H1 (cell line): ENCODE measurements around the gene TOMM7. TPM values are rescaled to one million over a fixed set of nuclear protein-coding genes. Genes with fewer than 3 reads are reported as not detected.

ENCODE experiments used
- CTCF ChIA-PET: fragments of 300-600 bp; sonication (Branson Sonifier 250); formaldehyde crosslinking; loops from one replicate; lab custom pipeline; 2021; ENCODE audit not compliant: partially characterized antibody; lab: Charles Lee
- POLR2A ChIA-PET: fragments of 300-600 bp; sonication (Branson Sonifier 250); formaldehyde crosslinking; loops from one replicate; lab custom pipeline; 2021; ENCODE audit warnings: inconsistent platforms; ENCODE audit not compliant: partially characterized antibody; lab: Charles Lee
- DNase-seq, 2 experiments: peaks; one replicate each; pipeline versions ENCODE4 v3.0.0 to v3.0.0-alpha.2; 2010 to 2022; ENCODE audit warnings: low spot score in 2 of 2, low read depth in 1 of 2, mixed read lengths in 1 of 2
- FAIRE-seq: peaks from 2 replicates; lab custom pipeline; 2011; peaks lifted over from hg19 to GRCh38; lab: Jason Lieb, UNC
- H2AFZ ChIP-seq: 2 replicates; pipeline ENCODE4 v1.8.1; 2012; ENCODE audit warnings: low read length, inconsistent platforms
- H2AK5ac ChIP-seq: 2 replicates; pipeline ENCODE4 v1.6.1; 2013; ENCODE audit warnings: low read depth, low read length
- H2BK120ac ChIP-seq: replicated peaks from 2 replicates; pipeline ENCODE3; 2013; ENCODE audit warnings: low read depth, low read length, inconsistent platforms
- H2BK12ac ChIP-seq: 2 replicates; pipeline ENCODE4 v1.6.1; 2013; ENCODE audit warnings: low read depth, low read length
- H2BK15ac ChIP-seq: 2 replicates; pipeline ENCODE4 v1.6.1; 2013; ENCODE audit warnings: low read length
- H2BK20ac ChIP-seq: 2 replicates; pipeline ENCODE4 v1.6.1; 2013; ENCODE audit warnings: low read length
- H2BK5ac ChIP-seq: 2 replicates; pipeline ENCODE4 v1.6.1; 2013; ENCODE audit warnings: low read depth, low read length
- H3K14ac ChIP-seq: 2 replicates; pipeline ENCODE4 v1.6.1; 2013; ENCODE audit warnings: inconsistent platforms; ENCODE audit not compliant: insufficient read length
- H3K18ac ChIP-seq: 2 replicates; pipeline ENCODE4 v1.6.1; 2013; ENCODE audit warnings: low read length; ENCODE audit errors: extremely low read depth
- H3K23ac ChIP-seq: 2 replicates; pipeline ENCODE4 v1.6.1; 2013; ENCODE audit warnings: inconsistent platforms; ENCODE audit not compliant: insufficient read length
- H3K23me2 ChIP-seq: 2 replicates; pipeline ENCODE4 v1.6.1; 2013; ENCODE audit warnings: low read depth, low read length
- H3K27ac ChIP-seq: 2 replicates; pipeline ENCODE4 v1.6.1; 2011; ENCODE audit warnings: low read depth, low read length, inconsistent platforms
- H3K27me3 ChIP-seq, 4 experiments: replicated peaks in 1 of 4; 1 replicate in 1 of 4; 2 replicates in 3 of 4; pipeline versions ENCODE4 v1.6.1 to v1.8.1; 2011 to 2013; ENCODE audit warnings: low read length in 3 of 4, mild to moderate bottlenecking in 3 of 4, inconsistent platforms in 2 of 4, mixed read lengths in 2 of 4, moderate library complexity in 1 of 4; ENCODE audit not compliant: control insufficient read depth in 3 of 4, insufficient read depth in 3 of 4; ENCODE audit errors: extremely low read depth in 1 of 4
- H3K36me3 ChIP-seq, 4 experiments: 2 replicates each; pipeline versions ENCODE4 v1.6.1 to v1.8.1; 2011 to 2013; ENCODE audit warnings: mild to moderate bottlenecking in 4 of 4, low read length in 3 of 4, moderate library complexity in 2 of 4, control low read depth in 1 of 4, inconsistent platforms in 1 of 4; ENCODE audit not compliant: insufficient read depth in 4 of 4, control insufficient read depth in 2 of 4
- H3K4ac ChIP-seq: replicated peaks from 2 replicates; pipeline ENCODE3; 2013; ENCODE audit warnings: low read length, low read depth, mixed read lengths, inconsistent platforms; ENCODE audit not compliant: insufficient read length
- H3K4me1 ChIP-seq, 4 experiments: replicated peaks in 1 of 4; 1 replicate in 1 of 4; 2 replicates in 3 of 4; pipeline versions ENCODE4 v1.6.1 to v1.8.1; 2011 to 2013; ENCODE audit warnings: low read length in 3 of 4, inconsistent platforms in 2 of 4, mixed read lengths in 1 of 4; ENCODE audit not compliant: insufficient read depth in 4 of 4, control insufficient read depth in 3 of 4
- H3K4me2 ChIP-seq, 2 experiments: 2 replicates each; pipeline versions ENCODE4 v1.6.1 to v1.8.1; 2011 to 2013; ENCODE audit warnings: low read depth in 2 of 2, low read length in 2 of 2, control low read depth in 1 of 2, inconsistent platforms in 1 of 2, mild to moderate bottlenecking in 1 of 2; ENCODE audit not compliant: insufficient read depth in 1 of 2
- H3K4me3 ChIP-seq, 4 experiments: fragments of 200-600, 300-600 bp in 1 of 4; sonication (generic), shearing (Covaris generic), sonication (Bioruptor Twin) in 1 of 4; 2 replicates each; pipeline versions ENCODE4 v1.5.1 to v1.8.1; 2011 to 2016; ENCODE audit warnings: low read length in 4 of 4, low read depth in 3 of 4, control low read depth in 2 of 4, inconsistent platforms in 2 of 4, mild to moderate bottlenecking in 2 of 4, mixed read lengths in 1 of 4, moderate library complexity in 1 of 4; ENCODE audit not compliant: insufficient read depth in 2 of 4; ENCODE audit errors: extremely low read depth in 1 of 4
- H3K56ac ChIP-seq: replicated peaks from 2 replicates; pipeline ENCODE3; 2013; ENCODE audit warnings: low read depth, mild to moderate bottlenecking, mixed read lengths, low read length, inconsistent platforms; ENCODE audit not compliant: insufficient read length
- H3K79me1 ChIP-seq: 2 replicates; pipeline ENCODE4 v1.6.1; 2013; ENCODE audit warnings: low read depth, low read length, control low read depth
- H3K79me2 ChIP-seq, 2 experiments: 2 replicates each; pipeline versions ENCODE4 v1.6.1 to v1.8.1; 2012 to 2013; ENCODE audit warnings: low read length in 2 of 2, mild to moderate bottlenecking in 2 of 2, inconsistent platforms in 1 of 2; ENCODE audit not compliant: insufficient read depth in 2 of 2, control insufficient read depth in 1 of 2
- H3K9ac ChIP-seq, 4 experiments: replicated peaks in 1 of 4; 1 replicate in 1 of 4; 2 replicates in 3 of 4; pipeline versions ENCODE4 v1.6.1 to v1.8.1; 2011 to 2013; ENCODE audit warnings: low read depth in 3 of 4, low read length in 3 of 4, control low read depth in 2 of 4, mild to moderate bottlenecking in 2 of 4, moderate library complexity in 2 of 4, inconsistent platforms in 1 of 4; ENCODE audit errors: extremely low read depth in 1 of 4
- H3K9me3 ChIP-seq, 2 experiments: 2 replicates each; pipeline versions ENCODE4 v1.6.1 to v1.8.1; 2012 to 2013; ENCODE audit warnings: mild to moderate bottlenecking in 2 of 2, moderate library complexity in 2 of 2, control low read depth in 1 of 2, inconsistent platforms in 1 of 2, low read depth in 1 of 2, low read length in 1 of 2, mixed read lengths in 1 of 2; ENCODE audit not compliant: insufficient read depth in 2 of 2
- H4K20me1 ChIP-seq, 2 experiments: replicated peaks in 1 of 2; 2 replicates each; pipeline versions ENCODE3 to v1.8.1; 2011 to 2013; ENCODE audit warnings: inconsistent platforms in 2 of 2, low read length in 2 of 2, mild to moderate bottlenecking in 1 of 2; ENCODE audit not compliant: insufficient read depth in 2 of 2, control insufficient read depth in 1 of 2
- H4K5ac ChIP-seq: 2 replicates; pipeline ENCODE4 v1.6.1; 2013; ENCODE audit warnings: low read length, low read depth, mixed read lengths, inconsistent platforms; ENCODE audit not compliant: insufficient read length
- H4K8ac ChIP-seq: 2 replicates; pipeline ENCODE4 v1.8.0; 2013; ENCODE audit warnings: mild to moderate bottlenecking, moderate library complexity, low read length, inconsistent platforms; ENCODE audit not compliant: insufficient read depth; ENCODE audit errors: extremely low read depth
- H4K91ac ChIP-seq: replicated peaks from 2 replicates; pipeline ENCODE3; 2013; ENCODE audit warnings: low read length, mixed read lengths, inconsistent platforms; ENCODE audit not compliant: insufficient read length
- BCL11A ChIP-seq, 2 experiments: IDR thresholded peaks; one replicate each; pipeline ENCODE4 v1.6.1; 2011; ENCODE audit warnings: low read depth in 2 of 2, low read length in 2 of 2, mild to moderate bottlenecking in 2 of 2
- EP300 ChIP-seq, 2 experiments: IDR thresholded peaks; 1 replicate in 1 of 2; 2 replicates in 1 of 2; pipeline ENCODE4 v1.6.1; 2011 to 2012; ENCODE audit warnings: low read depth in 2 of 2, low read length in 2 of 2, mild to moderate bottlenecking in 2 of 2, borderline replicate concordance in 1 of 2, inconsistent platforms in 1 of 2, moderate library complexity in 1 of 2
- JUN ChIP-seq: IDR thresholded peaks from 2 replicates; pipeline ENCODE4 v1.6.1; 2011; ENCODE audit warnings: low read depth, mild to moderate bottlenecking, improper control_type of control experiment, low read length
- POLR2AphosphoS5 ChIP-seq: IDR thresholded peaks from 2 replicates; pipeline ENCODE4 v1.6.1; 2011; ENCODE audit warnings: low read depth, low read length
- SUZ12 ChIP-seq: fragments of 200-600 bp; sonication (generic); IDR thresholded peaks from 2 replicates; pipeline ENCODE4 v1.6.1; 2012; ENCODE audit warnings: mild to moderate bottlenecking, inconsistent platforms, low read length, moderate library complexity, mixed read lengths
- TBP ChIP-seq: IDR thresholded peaks from 2 replicates; pipeline ENCODE4 v1.6.1; 2011; ENCODE audit warnings: low read depth, low read length, improper control_type of control experiment
- ZNF274 ChIP-seq: IDR thresholded peaks from 2 replicates; pipeline ENCODE4 v1.7.0; 2012; ENCODE audit warnings: low read length, borderline replicate concordance; ENCODE audit errors: extremely low read depth
- WGBS, 2 experiments: shearing (Covaris generic) in 1 of 2; methylation state at CpG; one replicate each; pipeline versions ENCODE4 v1.1.6 to v1.1.7; 2013 to 2015; ENCODE audit warnings: low lambda C conversion rate in 2 of 2, mixed read lengths in 2 of 2, inconsistent platforms in 1 of 2, low coverage in 1 of 2, missing lambda C conversion rate in 1 of 2; ENCODE audit not compliant: insufficient replicate concordance in 2 of 2, insufficient coverage in 1 of 2, insufficient read length in 1 of 2; ENCODE audit errors: extremely low coverage in 1 of 2, missing lambda C conversion rate in 1 of 2; 5-methylcytosine and 5-hydroxymethylcytosine counted together
- polyA plus RNA-seq, 7 experiments: library from polyadenylated mRNA; depleted of rRNA in 3 of 7; stranded (reverse) in 5 of 7; unstranded in 2 of 7; fragments of >200 nt in 5 of 7; fragments of 200-250 nt in 2 of 7; gene quantifications; 1 replicate in 5 of 7; 2 replicates in 1 of 7; 4 replicates in 1 of 7; pipeline versions ENCODE4 v1.2.1 to v1.2.3, GENCODE V29; 2011 to 2013; ENCODE audit warnings: missing spikeins in 2 of 7, mixed read lengths in 2 of 7
- total RNA-seq: library from RNA; stranded (reverse); fragmentation: NEBNext Ultra II Directional; extraction: Animal tissue kit (Norgen Biotek cat#: 25700); gene quantifications from 2 replicates; pipeline ENCODE4 v1.2.1, GENCODE V29; 2021

Gene TOMM7
- total and polyA plus RNA-seq, 2 of the 8 experiments (the other 6 are each of a cell fraction or from before 2014, with no cell fraction given): 389 to 508 TPM

DNA sequence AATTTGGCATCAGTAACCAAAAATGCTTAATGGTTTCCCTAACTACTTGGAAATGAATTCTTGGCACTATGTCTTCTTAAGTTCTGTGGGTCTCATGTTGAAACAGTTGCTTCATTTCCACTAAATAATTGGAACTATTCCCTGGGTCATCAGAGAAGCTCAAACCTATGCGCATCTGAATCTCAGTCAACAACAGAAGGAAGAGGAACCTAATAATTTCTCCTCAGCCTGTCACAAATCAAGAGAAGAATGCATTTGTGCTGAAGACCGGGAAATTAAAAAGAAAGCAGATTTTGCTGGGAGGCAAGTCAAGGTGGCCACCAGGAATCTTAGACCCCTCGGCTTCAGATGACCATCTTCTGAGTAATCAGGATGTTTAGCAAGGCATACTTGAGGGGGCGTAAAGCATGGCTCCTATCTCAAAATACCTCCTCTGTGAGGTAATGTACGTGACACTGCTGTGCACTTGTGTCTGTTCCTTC is 41.4 kb downstream of the TOMM7 start:
- no peak overlapping the region for H4K8ac ChIP-seq
- WGBS, 2 experiments: 80% methylated on average over 5 of the region's 5 CpGs; no CpG with 5 or more reads in 1 of the 2 experiments
- H3K4ac ChIP-seq: no peak overlapping the region
- no peak for DNase-seq
- H3K23ac ChIP-seq: no peak overlapping the region
- H2AK5ac ChIP-seq: no peak overlapping the region
- ChIA-PET POLR2A (no interaction called here), CTCF (interaction anchor here (0.7 to 4.3 kb wide), 20 partner anchors 9 to 295 kb away, joined by 3 to 41 read pairs (median 6); partner anchors contain the start of genes IL6 and TOMM7)
- no peaks in the 10 kb centered on the region for H3K23me2 ChIP-seq
- H3K36me3 ChIP-seq: no peaks in the 10 kb centered on the region
- no peak for TF ChIP-seq POLR2AphosphoS5
- no peak for TF ChIP-seq EP300 (IDR thresholded peaks at IDR 0.05; ENCODE audit: borderline replicate concordance in 1 of 2, low read depth in 2 of 2, low read length in 2 of 2)
- TF ChIP-seq SUZ12: no peak
- no peak for TF ChIP-seq BCL11A (IDR thresholded peaks at IDR 0.05; ENCODE audit: low read depth in 2 of 2, low read length in 2 of 2)
- TF ChIP-seq TBP: no peak
- TF ChIP-seq ZNF274: no peak
- TF ChIP-seq JUN: no peak
- no peak overlapping the region for H3K9ac ChIP-seq
- no peak overlapping the region for H4K5ac ChIP-seq
- no peak overlapping the region for H3K4me3 ChIP-seq
- no peak overlapping the region for H3K18ac ChIP-seq
- H2BK20ac ChIP-seq: no peak overlapping the region
- no peaks in the 10 kb centered on the region for H3K79me1 ChIP-seq
- H3K4me1 ChIP-seq: no peaks in the 10 kb centered on the region
- H2AFZ ChIP-seq: no peak overlapping the region
- no peaks in the 10 kb centered on the region for H3K79me2 ChIP-seq
- H3K27me3 ChIP-seq: no peaks in the 10 kb centered on the region
- H3K4me2 ChIP-seq: no peak overlapping the region
- no peaks in the 10 kb centered on the region for H3K9me3 ChIP-seq
- H2BK120ac ChIP-seq: no peak overlapping the region
- no peak overlapping the region for H2BK5ac ChIP-seq
- no peak overlapping the region for H2BK15ac ChIP-seq
- FAIRE-seq: no peak
- H3K14ac ChIP-seq: no peak overlapping the region
- H2BK12ac ChIP-seq: no peak overlapping the region
- H3K56ac ChIP-seq: no peak overlapping the region
- no peak overlapping the region for H3K27ac ChIP-seq
- H4K20me1 ChIP-seq: no peaks in the 10 kb centered on the region
- H4K91ac ChIP-seq: no peak overlapping the region
